HepG2 (cell line): ENCODE data around the gene NEU1. TPM values are rescaled to one million over a fixed set of nuclear protein-coding genes. Genes with fewer than 3 reads are reported as not detected.

Experiments
- BRD4 ChIP-seq: sonication (generic); formaldehyde crosslinking; IDR thresholded peaks from 2 replicates; pipeline ENCODE4 v1.4.0; 2020; ENCODE audit warnings: missing genetic modification reagents
- CBFB ChIP-seq: sonication (generic); formaldehyde crosslinking; IDR thresholded peaks from 2 replicates; pipeline ENCODE4 v1.4.0; 2020; ENCODE audit warnings: missing genetic modification reagents
- CEBPZ ChIP-seq: IDR thresholded peaks from 2 replicates; pipeline ENCODE4 v1.6.1; 2012; ENCODE audit warnings: low read length, improper control_type of control experiment
- FOXA3 ChIP-seq: IDR thresholded peaks from 2 replicates; pipeline ENCODE4 v1.6.1; 2016; ENCODE audit warnings: missing genetic modification reagents, missing compliant biosample characterization
- GRHL1 ChIP-seq: sonication (generic); formaldehyde crosslinking; conservative IDR thresholded peaks from 2 replicates; pipeline ENCODE4 v1.8.0; 2022; ENCODE audit warnings: missing genetic modification reagents
- JUND ChIP-seq: sonication (generic); formaldehyde crosslinking; IDR thresholded peaks from 2 replicates; pipeline ENCODE4 v1.8.0; 2022; ENCODE audit warnings: mild to moderate bottlenecking, missing genetic modification reagents
- KAT7 ChIP-seq: IDR thresholded peaks from 2 replicates; pipeline ENCODE4 v1.6.1; 2018; ENCODE audit warnings: borderline replicate concordance, missing compliant biosample characterization
- MBD4 ChIP-seq: IDR thresholded peaks from 2 replicates; pipeline ENCODE4 v1.6.1; 2012; ENCODE audit warnings: low read length, inconsistent platforms, borderline replicate concordance
- MTA1 ChIP-seq: sonication (generic); formaldehyde crosslinking; IDR thresholded peaks from 2 replicates; pipeline ENCODE4 v1.4.0; 2020; ENCODE audit warnings: missing genetic modification reagents, mild to moderate bottlenecking, borderline replicate concordance
- NFE2L2 ChIP-seq: fragments of 150-350 bp; IDR thresholded peaks from 2 replicates; pipeline ENCODE4 v1.6.1; 2014; ENCODE audit warnings: low read length
- NR2F2 ChIP-seq: IDR thresholded peaks from 2 replicates; pipeline ENCODE4 v1.6.1; 2012; ENCODE audit warnings: low read depth, inconsistent platforms, borderline replicate concordance
- PAXIP1 ChIP-seq: sonication (generic); formaldehyde crosslinking; conservative IDR thresholded peaks from 2 replicates; pipeline ENCODE4 v1.4.0; 2020; ENCODE audit warnings: mild to moderate bottlenecking, missing genetic modification reagents, moderate library complexity
- RBAK ChIP-seq: sonication (generic); formaldehyde crosslinking; IDR thresholded peaks from 2 replicates; pipeline ENCODE4 v1.5.1; 2020; ENCODE audit warnings: mild to moderate bottlenecking, missing genetic modification reagents
- SALL2 ChIP-seq: sonication (generic); formaldehyde crosslinking; IDR thresholded peaks from 2 replicates; pipeline ENCODE4 v1.8.1; 2023; ENCODE audit warnings: mild to moderate bottlenecking, missing genetic modification reagents, inconsistent platforms
- SUZ12 ChIP-seq: fragments of 150-350 bp; IDR thresholded peaks from 2 replicates; pipeline ENCODE4 v1.6.1; 2014; ENCODE audit warnings: low read depth, low read length
- TP53 ChIP-seq: sonication (generic); formaldehyde crosslinking; conservative IDR thresholded peaks from 2 replicates; pipeline ENCODE4 v1.4.0; 2020; ENCODE audit warnings: missing genetic modification reagents
- ZBTB21 ChIP-seq: sonication (generic); formaldehyde crosslinking; IDR thresholded peaks from 2 replicates; pipeline ENCODE4 v1.4.0; 2020; ENCODE audit warnings: missing genetic modification reagents
- ZNF878 ChIP-seq: sonication (generic); formaldehyde crosslinking; IDR thresholded peaks from 2 replicates; pipeline ENCODE4 v1.8.1; 2023; ENCODE audit warnings: mild to moderate bottlenecking, missing genetic modification reagents, moderate library complexity
- ZZZ3 ChIP-seq: sonication (generic); formaldehyde crosslinking; IDR thresholded peaks from 2 replicates; pipeline ENCODE4 v1.4.0; 2020; ENCODE audit warnings: missing genetic modification reagents, mild to moderate bottlenecking, borderline replicate concordance
- polyA plus RNA-seq, 8 experiments: library from polyadenylated mRNA; depleted of rRNA in 3 of 8; stranded (reverse) in 7 of 8; unstranded in 1 of 8; fragments of >200 nt; fragmentation: Illumina TruSeq in 4 of 8; extraction: Trizol in 4 of 8; gene quantifications; 2 replicates each; pipeline versions ENCODE4 v1.2.1 to v1.2.3, GENCODE V29; 2011 to 2016; ENCODE audit warnings: low read depth in 4 of 8, missing spikeins in 1 of 8, mixed read lengths in 1 of 8; ENCODE audit not compliant: insufficient read depth in 1 of 8
- total RNA-seq, 5 experiments: library from RNA; depleted of rRNA; stranded (reverse); fragments of >200 nt; fragmentation: Illumina TruSeq; extraction: Trizol; gene quantifications; 2 replicates each; pipeline ENCODE4 v1.2.3, GENCODE V29; 2016; ENCODE audit warnings: low read depth in 1 of 5

Gene NEU1
- total and polyA plus RNA-seq, 2 of the 13 experiments (the other 11 are each of a cell fraction or from before 2014, with no cell fraction given), result 215 to 297 TPM

- TF ChIP-seq ZBTB21 (CRISPR knock-in tag) (no peak), SUZ12 (no peak), ZNF878 (peak; percentile 79; the same call in 1 of the 2 replicates), SALL2 (CRISPR knock-in tag) (no peak), MBD4 (no peak), TP53 (CRISPR knock-in tag) (peak; percentile 68; the same call in 1 of the 2 replicates), JUND (CRISPR knock-in tag) (peak; percentile 35; the same call in 1 of the 2 replicates), CEBPZ (0 out of 2 replicates have a peak, but pooled peaks have one; percentile 33), CBFB (CRISPR knock-in tag) (no peak), FOXA3 (CRISPR knock-in tag) (no peak; the same call in none of the 2 replicates), ZZZ3 (CRISPR knock-in tag) (no peak), BRD4 (CRISPR knock-in tag) (0 out of 2 replicates have a peak, but pooled peaks have one; percentile 20), KAT7 (CRISPR knock-in tag) (no peak), NR2F2 (peak; percentile 45; the same call in 1 of the 2 replicates), NFE2L2 (no peak), RBAK (CRISPR knock-in tag) (peak; percentile 30; the same call in 1 of the 2 replicates), GRHL1 (CRISPR knock-in tag) (no peak), PAXIP1 (CRISPR knock-in tag) (peak; percentile 68; the same call in 1 of the 2 replicates), MTA1 (CRISPR knock-in tag) (no peak)
Measured at GRCh38 chr6:31827286-31828079, 35.1 kb downstream of the NEU1 start, which contains the start of gene HSPA1B (continued).
